ENCODE data around the gene ZNF445. TPM values are rescaled to one million over a fixed set of nuclear protein-coding genes. Genes with fewer than 3 reads are reported as not detected.

ZNF445 gene
- total RNA-seq, 3 donors from 2014 or later = 10.0 to 26.4 (median 16.8) TPM

DNA sequence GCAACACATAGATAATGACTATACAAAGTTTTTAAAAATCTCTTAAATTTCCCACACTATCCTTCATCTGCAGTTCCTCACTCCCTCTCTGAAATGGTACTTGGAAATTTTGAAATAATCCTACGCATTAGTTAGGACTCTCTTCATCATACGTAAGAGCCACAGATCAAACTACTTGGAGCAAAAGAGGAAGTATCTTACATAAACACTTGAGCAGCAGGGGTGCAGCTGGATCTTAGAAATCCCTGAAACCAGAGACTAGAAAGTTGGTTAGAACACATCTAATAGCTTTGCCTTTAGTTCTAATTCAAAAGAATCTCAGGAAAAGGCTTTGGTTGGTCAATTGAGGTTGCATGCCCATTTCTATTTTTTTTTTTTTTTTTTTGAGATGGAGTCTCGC lies 38.8 kb upstream of the ZNF445 start:
- DNase-seq (no peak), ATAC-seq (no peak)
- H3K36me3 ChIP-seq (ENCODE audit: low read depth) = no peaks in the 10 kb centered on the region
- intact Hi-C loops (cut with DNase I, micrococcal nuclease) = no loop called here
- H3K9me3 ChIP-seq = no peaks in the 10 kb centered on the region
- TF ChIP-seq, protein P1, sequence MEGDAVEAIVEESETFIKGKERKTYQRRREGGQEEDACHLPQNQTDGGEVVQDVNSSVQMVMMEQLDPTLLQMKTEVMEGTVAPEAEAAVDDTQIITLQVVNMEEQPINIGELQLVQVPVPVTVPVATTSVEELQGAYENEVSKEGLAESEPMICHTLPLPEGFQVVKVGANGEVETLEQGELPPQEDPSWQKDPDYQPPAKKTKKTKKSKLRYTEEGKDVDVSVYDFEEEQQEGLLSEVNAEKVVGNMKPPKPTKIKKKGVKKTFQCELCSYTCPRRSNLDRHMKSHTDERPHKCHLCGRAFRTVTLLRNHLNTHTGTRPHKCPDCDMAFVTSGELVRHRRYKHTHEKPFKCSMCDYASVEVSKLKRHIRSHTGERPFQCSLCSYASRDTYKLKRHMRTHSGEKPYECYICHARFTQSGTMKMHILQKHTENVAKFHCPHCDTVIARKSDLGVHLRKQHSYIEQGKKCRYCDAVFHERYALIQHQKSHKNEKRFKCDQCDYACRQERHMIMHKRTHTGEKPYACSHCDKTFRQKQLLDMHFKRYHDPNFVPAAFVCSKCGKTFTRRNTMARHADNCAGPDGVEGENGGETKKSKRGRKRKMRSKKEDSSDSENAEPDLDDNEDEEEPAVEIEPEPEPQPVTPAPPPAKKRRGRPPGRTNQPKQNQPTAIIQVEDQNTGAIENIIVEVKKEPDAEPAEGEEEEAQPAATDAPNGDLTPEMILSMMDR (IDR thresholded peaks at IDR 0.05) = no peak
- peaks cover 5% of the 10 kb centered on the region for H3K4me1 ChIP-seq (ENCODE audit: low read depth)
- no peak overlapping the region for H3K4me3 ChIP-seq

DNA sequence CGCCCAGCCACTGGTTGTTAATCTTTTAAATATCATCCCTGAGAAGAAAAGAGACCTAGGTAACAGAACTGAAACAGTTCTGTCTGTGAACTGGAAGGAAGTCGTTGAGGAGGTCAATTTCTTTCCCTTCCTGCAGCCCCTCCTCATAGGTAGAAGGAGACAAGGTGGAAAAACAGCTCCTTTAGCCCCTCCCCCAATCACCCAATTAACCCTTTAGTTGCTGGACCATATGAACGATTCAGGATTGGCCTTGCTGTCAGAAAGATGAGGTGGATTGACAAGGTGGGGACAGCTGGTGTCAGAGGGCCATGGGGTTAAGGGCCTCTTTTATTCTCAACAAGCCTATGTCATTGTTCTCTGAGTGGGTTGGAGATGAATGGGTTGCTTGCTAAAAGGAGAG lies 36.0 kb upstream of the ZNF445 start:
- TF ChIP-seq, protein P1 (IDR thresholded peaks at IDR 0.05) = no peak
- intact Hi-C loops (cut with DNase I, micrococcal nuclease) = no loop called here

DNA sequence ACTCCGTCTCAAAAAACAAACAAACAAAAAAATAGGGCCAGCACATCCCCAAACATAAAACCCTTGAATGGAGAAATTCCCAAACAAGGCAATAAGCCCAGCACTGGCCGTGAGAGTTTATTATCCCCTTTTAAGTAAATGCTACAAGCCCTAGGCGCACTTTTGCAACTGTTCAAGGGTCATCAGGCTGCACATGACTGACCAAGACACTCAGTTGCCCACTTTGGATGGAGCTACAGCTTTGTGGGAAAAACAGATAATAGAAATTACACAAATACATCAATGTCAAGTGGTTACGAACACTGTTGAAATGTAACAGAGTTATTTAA lies 33.7 kb upstream of the ZNF445 start:
- intact Hi-C loops (cut with DNase I, micrococcal nuclease) = no loop called here
- Histone ChIP-seq H3K4me3 (peak overlapping the region; percentile 90), H3K4me1 (ENCODE audit: low read depth) (peaks cover 17% of the 10 kb centered on the region), H3K9me3 (no peaks in the 10 kb centered on the region), H3K36me3 (ENCODE audit: low read depth) (no peaks in the 10 kb centered on the region)
- TF ChIP-seq, protein P1 (IDR thresholded peaks at IDR 0.05) = no peak
- ATAC-seq = no peak
- no peak for DNase-seq

More for the DNA sequence above, 36.0 kb upstream of the ZNF445 start:
- Histone ChIP-seq H3K9me3 (no peaks in the 10 kb centered on the region), H3K4me3 (no peak overlapping the region), H3K4me1 (ENCODE audit: low read depth) (peaks cover 17% of the 10 kb centered on the region), H3K36me3 (ENCODE audit: low read depth) (no peaks in the 10 kb centered on the region)
- ATAC-seq (no peak), DNase-seq (no peak)

DNA sequence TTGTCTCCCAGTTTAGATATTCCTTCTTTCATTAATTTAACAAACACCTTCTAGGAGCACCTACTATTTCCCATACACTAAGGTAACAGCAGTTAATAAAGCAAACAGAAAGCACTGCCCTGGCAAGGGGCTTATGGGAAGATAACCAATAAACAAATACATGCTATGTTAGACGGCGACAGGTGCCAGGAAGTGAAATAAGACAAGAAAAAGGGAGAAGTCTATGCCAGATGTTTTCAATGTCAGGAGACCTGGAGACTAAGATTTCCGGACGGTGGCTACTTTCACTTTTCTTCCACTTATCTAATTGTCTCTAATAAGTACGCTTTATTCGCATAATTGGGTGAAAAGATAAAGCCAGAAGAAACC lies 32.5 kb upstream of the ZNF445 start:
- no peaks in the 10 kb centered on the region for H3K9me3 ChIP-seq
- no peaks in the 10 kb centered on the region for H3K36me3 ChIP-seq (ENCODE audit: low read depth)
- intact Hi-C loops (cut with DNase I, micrococcal nuclease) = no loop called here
- TF ChIP-seq, protein P1 (IDR thresholded peaks at IDR 0.05) = no peak
- H3K4me1 ChIP-seq (ENCODE audit: low read depth) = peaks cover 17% of the 10 kb centered on the region
- DNase-seq (no peak), ATAC-seq (peak; percentile 52)
- peak overlapping the region; percentile 90 for H3K4me3 ChIP-seq

DNA sequence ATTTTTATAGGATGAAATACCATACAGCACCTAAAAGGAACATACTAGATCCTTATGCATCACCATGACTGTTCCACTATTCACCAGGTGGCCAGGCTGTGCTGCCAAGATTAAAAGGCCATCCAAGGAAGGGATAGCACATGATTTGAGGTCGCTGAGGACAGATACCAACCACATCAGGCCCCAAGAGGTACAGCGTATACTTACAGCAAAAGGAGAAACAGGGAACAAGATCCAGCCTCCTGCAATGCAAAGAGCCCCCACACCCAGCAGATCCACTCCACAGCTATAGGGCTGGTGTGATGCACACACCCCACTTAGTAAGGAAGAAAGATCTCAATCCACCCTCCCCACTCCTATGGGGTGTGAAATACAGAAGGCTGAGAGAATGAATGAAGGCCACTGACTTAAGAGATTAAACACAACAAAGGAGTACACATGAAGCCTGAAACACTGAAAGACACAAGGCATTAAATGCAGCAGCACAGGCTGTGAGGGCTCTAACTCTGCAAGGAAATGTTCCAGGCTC lies 32.0 kb upstream of the ZNF445 start:
- DNase-seq (no peak), ATAC-seq (peak; percentile 4)
- Histone ChIP-seq H3K4me1 (ENCODE audit: low read depth) (peaks cover 17% of the 10 kb centered on the region), H3K4me3 (peak overlapping the region; percentile 90), H3K9me3 (no peaks in the 10 kb centered on the region), H3K36me3 (ENCODE audit: low read depth) (no peaks in the 10 kb centered on the region)
- intact Hi-C loops (cut with DNase I, micrococcal nuclease) = no loop called here
- TF ChIP-seq, protein P1 (IDR thresholded peaks at IDR 0.05) = no peak

DNA sequence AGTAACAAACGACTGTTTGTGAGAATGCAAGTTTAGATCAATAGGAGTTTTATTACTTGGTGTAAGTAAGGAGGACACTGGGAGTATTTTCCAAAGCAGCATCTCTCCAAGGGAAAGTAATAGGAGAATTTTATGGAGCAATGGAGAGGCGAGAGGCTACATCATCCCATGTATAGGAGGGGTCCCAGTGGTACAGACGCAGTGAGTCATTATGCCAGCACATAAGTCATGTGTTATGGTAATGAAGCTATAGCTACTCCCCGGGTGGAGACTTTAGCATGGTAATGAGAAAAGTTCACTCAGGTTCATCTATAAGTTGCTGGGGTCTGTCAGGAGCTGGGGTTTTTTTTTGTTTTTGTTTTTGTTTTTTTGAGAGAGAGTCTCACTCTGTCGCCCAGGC lies 29.5 kb upstream of the ZNF445 start:
- H3K9me3 ChIP-seq = peaks cover 4% of the 10 kb centered on the region
- intact Hi-C loops (cut with DNase I, micrococcal nuclease) = no loop called here
- H3K36me3 ChIP-seq (ENCODE audit: low read depth) = no peaks in the 10 kb centered on the region
- TF ChIP-seq, protein P1 (IDR thresholded peaks at IDR 0.05) = no peak
- no peak for ATAC-seq
- no peak for DNase-seq
- H3K4me3 ChIP-seq = no peak overlapping the region
- peaks cover 17% of the 10 kb centered on the region for H3K4me1 ChIP-seq (ENCODE audit: low read depth)
